ENCODE measurements around the gene ADAMTS7. TPM values are rescaled to one million over a fixed set of nuclear protein-coding genes. Genes with fewer than 3 reads are reported as not detected.
A peak's percentile ranks its signal among the peaks of the same experiment; 100 is the strongest.

ADAMTS7 gene
- total RNA-seq, 1 experiment from 2014 or later = 12.0 TPM

DNA sequence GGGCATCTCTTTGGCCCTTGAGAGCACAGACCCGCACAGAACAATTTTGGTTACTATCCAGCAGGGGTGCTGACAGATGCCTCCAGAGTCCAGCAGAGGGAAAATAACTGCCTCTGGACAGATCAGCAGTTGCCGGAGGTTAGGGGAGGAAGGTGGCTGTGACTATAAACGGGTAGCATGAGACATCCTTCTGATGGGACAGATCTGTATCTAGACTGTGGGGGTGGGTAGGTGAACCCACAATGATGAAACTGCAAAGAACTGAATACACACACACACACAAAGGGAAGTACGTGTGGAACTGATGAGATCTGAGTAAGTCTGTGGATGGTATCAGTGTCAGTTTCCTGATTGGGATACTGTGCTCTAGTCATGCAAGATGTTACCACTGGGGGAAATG, 21.2 kb downstream of the ADAMTS7 start:
- H3K9me2 ChIP-seq (ENCODE audit: insufficient read depth) = no peaks in the 10 kb centered on the region
- CTCF ChIA-PET = no interaction called here

More for the DNA sequence above, 21.2 kb downstream of the ADAMTS7 start:
- H3K27ac ChIP-seq (ENCODE audit: low read depth, low read length) = no peak overlapping the region
- BruUV-seq (replicated peaks) = no TSS peak
- H3K4me3 ChIP-seq (replicated peaks in 1 of 2; ENCODE audit: low read depth in 1 of 2, low read length in 2 of 2) = no peak overlapping the region
- no peaks in the 10 kb centered on the region for H3K4me1 ChIP-seq (ENCODE audit: control insufficient read depth in 1 of 2, insufficient read depth in 2 of 2, low read length in 2 of 2)
- no peak overlapping the region for H3K9ac ChIP-seq (ENCODE audit: low read length)
- no peak overlapping the region for H2AFZ ChIP-seq (ENCODE audit: low read depth, low read length, poor library complexity, severe bottlenecking)
- H3K79me2 ChIP-seq (ENCODE audit: insufficient read depth, low read length) = no peaks in the 10 kb centered on the region
- H3K4me2 ChIP-seq (ENCODE audit: low read length) = no peak overlapping the region
- intact Hi-C loops (cut with micrococcal nuclease) = no loop called here
- H3K27me3 ChIP-seq (ENCODE audit: insufficient read depth, low read length) = no peaks in the 10 kb centered on the region
- H3K9me3 ChIP-seq (ENCODE audit: control insufficient read depth in 1 of 2, insufficient read depth in 1 of 2, low read depth in 1 of 2, low read length in 2 of 2) = no peaks in the 10 kb centered on the region
- DNase-seq (ENCODE audit: low read depth, low spot score) = no peak
- POLR2A ChIA-PET = no interaction called here
- H4K20me1 ChIP-seq (ENCODE audit: insufficient read depth) = no peaks in the 10 kb centered on the region
- TF ChIP-seq FOSL1 (IDR thresholded peaks at IDR 0.05; ENCODE audit: low read depth) = no peak
- no peak for TF ChIP-seq ZNF274 (IDR thresholded peaks at IDR 0.05; ENCODE audit: low read depth, low read length)
- TF ChIP-seq RAD21 (IDR thresholded peaks at IDR 0.05; ENCODE audit: low read depth) = no peak
- TF ChIP-seq, protein P1, sequence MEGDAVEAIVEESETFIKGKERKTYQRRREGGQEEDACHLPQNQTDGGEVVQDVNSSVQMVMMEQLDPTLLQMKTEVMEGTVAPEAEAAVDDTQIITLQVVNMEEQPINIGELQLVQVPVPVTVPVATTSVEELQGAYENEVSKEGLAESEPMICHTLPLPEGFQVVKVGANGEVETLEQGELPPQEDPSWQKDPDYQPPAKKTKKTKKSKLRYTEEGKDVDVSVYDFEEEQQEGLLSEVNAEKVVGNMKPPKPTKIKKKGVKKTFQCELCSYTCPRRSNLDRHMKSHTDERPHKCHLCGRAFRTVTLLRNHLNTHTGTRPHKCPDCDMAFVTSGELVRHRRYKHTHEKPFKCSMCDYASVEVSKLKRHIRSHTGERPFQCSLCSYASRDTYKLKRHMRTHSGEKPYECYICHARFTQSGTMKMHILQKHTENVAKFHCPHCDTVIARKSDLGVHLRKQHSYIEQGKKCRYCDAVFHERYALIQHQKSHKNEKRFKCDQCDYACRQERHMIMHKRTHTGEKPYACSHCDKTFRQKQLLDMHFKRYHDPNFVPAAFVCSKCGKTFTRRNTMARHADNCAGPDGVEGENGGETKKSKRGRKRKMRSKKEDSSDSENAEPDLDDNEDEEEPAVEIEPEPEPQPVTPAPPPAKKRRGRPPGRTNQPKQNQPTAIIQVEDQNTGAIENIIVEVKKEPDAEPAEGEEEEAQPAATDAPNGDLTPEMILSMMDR (IDR thresholded peaks at IDR 0.05 in 2 of 3, conservative IDR thresholded peaks at IDR 0.05 in 1 of 3; ENCODE audit: borderline replicate concordance in 1 of 3, insufficient read depth in 1 of 3, low read depth in 2 of 3, low read length in 2 of 3) = no peak
- TF ChIP-seq CEBPB (IDR thresholded peaks at IDR 0.05; ENCODE audit: low read depth) = no peak
- TF ChIP-seq MAX (IDR thresholded peaks at IDR 0.05) = no peak
- TF ChIP-seq ELF1 (IDR thresholded peaks at IDR 0.05; ENCODE audit: borderline replicate concordance, low read depth) = no peak
- no peak for TF ChIP-seq POLR2AphosphoS5 (IDR thresholded peaks at IDR 0.05; ENCODE audit: low read depth, low read length)
- no peak for TF ChIP-seq ZBTB33 (IDR thresholded peaks at IDR 0.05; ENCODE audit: extremely low read depth, insufficient replicate concordance, low read length)
- TF ChIP-seq SRF (IDR thresholded peaks at IDR 0.05; ENCODE audit: low read depth) = no peak
- ATAC-seq = peak; percentile 36; the same call in 1 of the 2 replicates
- RAD21 ChIA-PET (ENCODE audit: low non-redundant PET in 1 of 2, low total read pairs in 2 of 2, uncharacterized antibody in 2 of 2, unreplicated experiment in 2 of 2) = no interaction called here
- no peaks in the 10 kb centered on the region for H3K36me3 ChIP-seq (ENCODE audit: control insufficient read depth in 1 of 2, insufficient read depth in 2 of 2, low read length in 2 of 2)

All from HCT116 (cell line).